ENCODE results near the gene PLSCR4.

GRCh38 chr3:146271180-146271579 lies 20.3 kb upstream of the PLSCR4 start:
- TF ChIP-seq CTCF (IDR thresholded peaks at IDR 0.05): no peak
- no peak for TF ChIP-seq EZH2phosphoT487 (IDR thresholded peaks at IDR 0.05)
- TF ChIP-seq EZH2 (IDR thresholded peaks at IDR 0.05): no peak
